ENCODE results near the gene PIP5K1C.

PIP5K1C gene

DNA sequence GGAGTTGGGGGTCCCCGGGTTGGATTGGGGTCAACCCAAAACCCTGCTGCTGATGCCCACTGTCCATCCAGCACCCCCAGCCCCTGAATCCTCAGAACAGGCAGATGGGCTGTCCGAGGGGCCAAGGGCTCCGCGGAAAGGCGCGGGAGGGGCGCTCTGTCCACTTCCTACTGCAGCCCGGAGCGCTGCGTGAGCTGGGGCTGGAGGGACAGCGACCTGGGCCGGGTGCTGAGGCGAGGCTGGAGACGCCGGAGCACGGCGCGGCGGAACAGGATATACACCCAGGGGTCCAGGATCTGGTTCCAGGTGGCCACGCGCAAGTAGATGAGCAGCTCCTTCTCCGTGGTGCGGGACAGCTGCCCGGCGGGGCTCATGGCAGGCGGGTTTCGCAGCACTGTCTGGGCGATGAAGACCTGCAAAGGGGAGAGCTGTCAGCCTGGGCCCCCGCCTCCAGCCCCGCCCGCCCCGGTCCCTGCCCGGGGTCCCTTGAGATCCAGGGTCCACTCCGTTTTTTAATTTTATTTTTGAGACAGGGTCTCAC lies 104.7 kb downstream of the PIP5K1C start:
- Histone ChIP-seq H3K4me3 (ENCODE audit: low read depth, low read length) (no peak overlapping the region), H3K27me3 (ENCODE audit: control insufficient read depth, insufficient read depth, low read length) (peaks cover 19% of the 10 kb centered on the region), H3K4me1 (ENCODE audit: control insufficient read depth, insufficient read depth, low read length) (no peaks in the 10 kb centered on the region), H3K9ac (ENCODE audit: low read length) (no peak overlapping the region), H3K27ac (ENCODE audit: low read depth, low read length) (no peak overlapping the region), H3K9me3 (ENCODE audit: control insufficient read depth, insufficient read depth, low read depth, low read length) (peaks cover 3% of the 10 kb centered on the region; the same call in 1 of the 2 replicates), H3K36me3 (ENCODE audit: control insufficient read depth, insufficient read depth, low read length) (no peaks in the 10 kb centered on the region)

DNA sequence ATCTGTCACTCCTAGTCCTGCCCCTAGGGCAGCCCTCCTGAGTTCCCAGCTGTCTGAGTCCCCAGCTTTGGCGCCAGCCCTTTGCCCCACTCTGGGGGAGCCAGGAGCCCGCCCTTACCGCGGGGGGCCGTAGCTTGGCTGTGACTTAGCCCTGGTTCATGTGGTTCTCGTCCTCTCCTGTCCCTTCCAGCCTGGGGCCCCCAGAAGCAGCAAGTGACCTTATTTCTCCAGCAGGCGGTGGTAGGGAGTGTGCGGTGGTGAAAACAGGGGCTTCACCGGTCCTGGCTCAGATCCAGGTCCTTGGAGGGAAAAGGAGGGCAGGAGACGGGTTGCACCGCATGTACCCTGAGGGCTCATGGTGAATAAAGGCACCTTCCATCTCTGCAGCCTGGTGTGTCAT lies 107.1 kb downstream of the PIP5K1C start:
- H3K27me3 ChIP-seq (ENCODE audit: control insufficient read depth, insufficient read depth, low read length): peaks cover 24% of the 10 kb centered on the region

GRCh38 chr19:3591876-3592613 lies 108.2 kb downstream of the PIP5K1C start:
- Histone ChIP-seq H3K9me3 (ENCODE audit: control insufficient read depth, insufficient read depth, low read depth, low read length) (peaks cover 3% of the 10 kb centered on the region; the same call in 1 of the 2 replicates), H3K4me3 (ENCODE audit: low read depth, low read length) (no peak overlapping the region), H3K4me1 (ENCODE audit: control insufficient read depth, insufficient read depth, low read length) (no peaks in the 10 kb centered on the region), H3K9ac (ENCODE audit: low read length) (no peak overlapping the region), H3K36me3 (ENCODE audit: control insufficient read depth, insufficient read depth, low read length) (no peaks in the 10 kb centered on the region), H3K27me3 (ENCODE audit: control insufficient read depth, insufficient read depth, low read length) (peaks cover 28% of the 10 kb centered on the region), H3K27ac (ENCODE audit: low read depth, low read length) (no peak overlapping the region)

More for the DNA sequence above, 107.1 kb downstream of the PIP5K1C start:
- H3K9ac ChIP-seq (ENCODE audit: low read length): no peak overlapping the region
- no peak overlapping the region for H3K4me3 ChIP-seq (ENCODE audit: low read depth, low read length)
- peaks cover 3% of the 10 kb centered on the region; the same call in 1 of the 2 replicates for H3K9me3 ChIP-seq (ENCODE audit: control insufficient read depth, insufficient read depth, low read depth, low read length)
- no peak overlapping the region for H3K27ac ChIP-seq (ENCODE audit: low read depth, low read length)
- no peaks in the 10 kb centered on the region for H3K4me1 ChIP-seq (ENCODE audit: control insufficient read depth, insufficient read depth, low read length)
- no peaks in the 10 kb centered on the region for H3K36me3 ChIP-seq (ENCODE audit: control insufficient read depth, insufficient read depth, low read length)

DNA sequence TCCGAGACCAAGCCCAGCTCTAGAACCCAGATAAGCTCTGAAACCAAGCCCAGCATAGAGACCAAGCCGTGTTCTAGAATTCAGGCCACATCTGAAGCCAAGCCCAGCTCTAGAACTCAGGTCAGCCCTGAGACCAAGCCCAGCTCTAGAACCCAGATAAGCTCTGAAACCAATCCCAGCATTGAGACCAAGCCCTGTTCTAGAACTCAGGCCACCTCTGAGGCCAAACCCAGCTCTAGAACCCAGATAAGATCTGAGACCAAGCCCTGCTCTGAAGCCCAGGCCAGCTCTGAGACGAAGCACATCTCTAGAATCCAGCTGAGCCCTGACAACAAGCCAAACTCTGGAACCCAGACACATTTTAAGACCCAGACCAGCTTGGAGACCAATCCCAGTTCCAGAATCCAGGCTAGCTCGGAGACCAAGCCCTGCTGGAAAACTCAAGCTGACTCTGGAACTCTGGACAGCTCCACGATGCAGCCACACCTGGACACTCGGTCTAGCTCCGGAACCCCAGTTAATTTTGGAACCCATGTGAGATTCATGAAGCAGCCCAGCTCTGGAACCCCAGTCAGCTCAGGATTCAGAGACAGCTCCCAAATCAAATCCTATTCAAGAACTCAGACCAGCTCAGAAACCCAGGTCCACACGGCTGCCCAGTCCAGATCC lies 109.1 kb downstream of the PIP5K1C start:
- H3K4me3 ChIP-seq (ENCODE audit: low read depth, low read length): no peak overlapping the region
- H3K36me3 ChIP-seq (ENCODE audit: control insufficient read depth, insufficient read depth, low read length): no peaks in the 10 kb centered on the region
- H3K4me1 ChIP-seq (ENCODE audit: control insufficient read depth, insufficient read depth, low read length): no peaks in the 10 kb centered on the region
- H3K9me3 ChIP-seq (ENCODE audit: control insufficient read depth, insufficient read depth, low read depth, low read length): peaks cover 3% of the 10 kb centered on the region; the same call in 1 of the 2 replicates
- H3K9ac ChIP-seq (ENCODE audit: low read length): no peak overlapping the region
- no peak overlapping the region for H3K27ac ChIP-seq (ENCODE audit: low read depth, low read length)
- H3K27me3 ChIP-seq (ENCODE audit: control insufficient read depth, insufficient read depth, low read length): peaks cover 38% of the 10 kb centered on the region

DNA sequence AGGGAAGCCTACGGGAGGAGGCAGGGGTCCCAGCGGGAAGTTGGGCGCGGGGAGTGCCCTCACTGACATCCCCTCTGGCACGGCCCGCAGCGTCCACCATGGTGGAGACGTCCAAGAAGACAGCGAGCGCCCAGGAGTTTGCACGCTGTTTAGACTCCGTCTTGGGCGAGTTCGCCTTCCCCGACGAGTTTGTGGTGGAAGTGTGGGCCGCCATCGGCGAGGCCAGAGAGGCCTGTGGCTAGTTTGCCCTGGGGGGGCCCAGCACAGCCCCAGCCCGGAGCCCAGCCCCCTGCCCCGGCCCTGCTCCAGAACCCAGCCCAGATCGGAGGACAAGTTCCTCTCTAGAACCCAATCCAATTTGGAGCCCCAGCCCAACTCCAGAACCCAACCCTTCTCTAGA lies 110.3 kb downstream of the PIP5K1C start:
- H3K27me3 ChIP-seq (ENCODE audit: control insufficient read depth, insufficient read depth, low read length): peaks cover 49% of the 10 kb centered on the region
- no peaks in the 10 kb centered on the region for H3K4me1 ChIP-seq (ENCODE audit: control insufficient read depth, insufficient read depth, low read length)
- no peak overlapping the region for H3K27ac ChIP-seq (ENCODE audit: low read depth, low read length)
- H3K9ac ChIP-seq (ENCODE audit: low read length): no peak overlapping the region
- H3K36me3 ChIP-seq (ENCODE audit: control insufficient read depth, insufficient read depth, low read length): no peaks in the 10 kb centered on the region
- H3K9me3 ChIP-seq (ENCODE audit: control insufficient read depth, insufficient read depth, low read depth, low read length): peaks cover 3% of the 10 kb centered on the region; the same call in 1 of the 2 replicates
- no peak overlapping the region for H3K4me3 ChIP-seq (ENCODE audit: low read depth, low read length)

DNA sequence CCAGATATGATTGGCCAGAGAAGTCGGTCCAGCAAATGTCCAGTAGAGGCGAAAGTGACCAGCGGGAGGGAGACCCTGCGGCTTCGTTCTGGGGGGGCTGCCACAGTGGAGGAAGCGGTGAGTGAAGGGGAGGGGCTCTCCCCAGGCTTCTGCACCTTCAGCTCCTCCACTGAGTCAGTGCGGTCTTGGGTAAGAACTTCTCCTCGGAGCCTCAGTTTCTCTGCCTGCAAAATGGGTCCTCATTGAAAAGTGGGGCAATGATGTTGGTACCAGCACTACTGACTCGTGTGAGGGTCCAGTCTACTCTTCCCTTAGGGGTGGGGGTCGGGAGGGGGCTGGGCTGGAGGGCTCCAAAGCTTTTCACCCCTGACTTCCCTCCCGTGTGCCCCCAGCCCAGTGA lies 110.8 kb downstream of the PIP5K1C start:
- H3K27me3 ChIP-seq (ENCODE audit: control insufficient read depth, insufficient read depth, low read length): peaks cover 55% of the 10 kb centered on the region
- H3K9ac ChIP-seq (ENCODE audit: low read length): no peak overlapping the region
- peaks cover 3% of the 10 kb centered on the region; the same call in 1 of the 2 replicates for H3K9me3 ChIP-seq (ENCODE audit: control insufficient read depth, insufficient read depth, low read depth, low read length)
- no peaks in the 10 kb centered on the region for H3K36me3 ChIP-seq (ENCODE audit: control insufficient read depth, insufficient read depth, low read length)
- no peak overlapping the region for H3K27ac ChIP-seq (ENCODE audit: low read depth, low read length)
- H3K4me3 ChIP-seq (ENCODE audit: low read depth, low read length): no peak overlapping the region
- H3K4me1 ChIP-seq (ENCODE audit: control insufficient read depth, insufficient read depth, low read length): no peaks in the 10 kb centered on the region

DNA sequence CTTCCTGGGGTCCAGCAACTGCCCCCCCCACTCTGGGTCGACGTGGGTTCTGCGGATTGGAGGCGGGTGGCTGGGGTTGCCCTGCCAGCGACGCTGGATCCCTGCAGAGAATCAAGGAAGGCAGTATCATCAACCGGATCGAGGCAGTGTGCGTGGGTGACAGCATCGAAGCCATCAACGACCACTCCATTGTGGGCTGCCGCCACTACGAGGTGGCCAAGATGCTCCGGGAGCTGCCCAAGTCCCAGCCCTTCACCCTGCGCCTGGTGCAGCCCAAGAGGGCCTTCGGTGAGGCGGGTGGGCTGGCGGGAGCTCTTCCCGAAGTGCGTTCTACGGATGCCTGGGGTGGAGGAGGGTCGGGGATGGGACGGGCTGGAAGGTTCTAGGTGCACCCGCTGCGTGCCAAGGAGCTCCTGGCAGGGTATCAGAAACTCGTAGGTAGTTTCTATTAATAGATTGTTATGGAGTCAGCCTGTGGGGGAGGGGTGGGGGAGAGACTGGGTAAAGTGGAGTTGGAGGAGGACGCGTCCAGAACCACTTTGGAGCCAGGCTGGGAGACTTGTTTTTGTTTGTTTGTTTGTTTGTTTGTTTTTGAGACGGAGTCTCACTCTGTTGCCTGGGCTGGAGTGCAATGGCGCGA lies 113.4 kb downstream of the PIP5K1C start:
- peaks cover 3% of the 10 kb centered on the region; the same call in 1 of the 2 replicates for H3K9me3 ChIP-seq (ENCODE audit: control insufficient read depth, insufficient read depth, low read depth, low read length)
- no peaks in the 10 kb centered on the region for H3K36me3 ChIP-seq (ENCODE audit: control insufficient read depth, insufficient read depth, low read length)
- no peak overlapping the region for H3K27ac ChIP-seq (ENCODE audit: low read depth, low read length)
- no peak overlapping the region for H3K4me3 ChIP-seq (ENCODE audit: low read depth, low read length)
- H3K9ac ChIP-seq (ENCODE audit: low read length): no peak overlapping the region
- peaks cover 51% of the 10 kb centered on the region for H3K27me3 ChIP-seq (ENCODE audit: control insufficient read depth, insufficient read depth, low read length)
- H3K4me1 ChIP-seq (ENCODE audit: control insufficient read depth, insufficient read depth, low read length): no peaks in the 10 kb centered on the region

DNA sequence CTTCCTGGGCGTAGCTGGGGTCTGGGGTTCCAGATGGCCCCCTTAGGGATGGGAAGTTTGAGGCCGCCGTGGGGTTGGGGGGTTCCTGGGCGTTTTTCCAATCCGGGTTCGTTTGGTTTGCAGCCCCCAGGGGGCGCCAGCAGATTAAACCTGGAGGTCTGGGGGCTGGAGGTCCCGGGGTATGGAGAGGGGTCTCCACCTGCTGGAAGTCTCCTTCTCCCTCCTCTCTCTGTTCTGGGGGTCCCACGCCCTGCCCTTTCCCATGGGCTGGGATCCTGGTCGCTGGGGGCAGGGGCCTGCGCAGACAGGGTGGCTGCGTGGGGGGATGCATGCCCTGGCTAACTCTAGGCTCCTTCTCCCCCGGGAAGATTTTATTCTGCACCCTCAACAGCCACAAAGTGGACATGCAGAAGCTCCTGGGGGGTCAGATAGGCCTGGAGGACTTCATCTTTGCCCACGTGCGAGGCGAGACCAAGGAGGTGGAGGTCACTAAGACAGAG lies 114.1 kb downstream of the PIP5K1C start:
- Histone ChIP-seq H3K36me3 (ENCODE audit: control insufficient read depth, insufficient read depth, low read length) (no peaks in the 10 kb centered on the region), H3K4me1 (ENCODE audit: control insufficient read depth, insufficient read depth, low read length) (no peaks in the 10 kb centered on the region), H3K4me3 (ENCODE audit: low read depth, low read length) (peak overlapping the region; percentile 59), H3K9me3 (ENCODE audit: control insufficient read depth, insufficient read depth, low read depth, low read length) (no peaks in the 10 kb centered on the region), H3K27me3 (ENCODE audit: control insufficient read depth, insufficient read depth, low read length) (peaks cover 46% of the 10 kb centered on the region), H3K9ac (ENCODE audit: low read length) (no peak overlapping the region), H3K27ac (ENCODE audit: low read depth, low read length) (no peak overlapping the region)

DNA sequence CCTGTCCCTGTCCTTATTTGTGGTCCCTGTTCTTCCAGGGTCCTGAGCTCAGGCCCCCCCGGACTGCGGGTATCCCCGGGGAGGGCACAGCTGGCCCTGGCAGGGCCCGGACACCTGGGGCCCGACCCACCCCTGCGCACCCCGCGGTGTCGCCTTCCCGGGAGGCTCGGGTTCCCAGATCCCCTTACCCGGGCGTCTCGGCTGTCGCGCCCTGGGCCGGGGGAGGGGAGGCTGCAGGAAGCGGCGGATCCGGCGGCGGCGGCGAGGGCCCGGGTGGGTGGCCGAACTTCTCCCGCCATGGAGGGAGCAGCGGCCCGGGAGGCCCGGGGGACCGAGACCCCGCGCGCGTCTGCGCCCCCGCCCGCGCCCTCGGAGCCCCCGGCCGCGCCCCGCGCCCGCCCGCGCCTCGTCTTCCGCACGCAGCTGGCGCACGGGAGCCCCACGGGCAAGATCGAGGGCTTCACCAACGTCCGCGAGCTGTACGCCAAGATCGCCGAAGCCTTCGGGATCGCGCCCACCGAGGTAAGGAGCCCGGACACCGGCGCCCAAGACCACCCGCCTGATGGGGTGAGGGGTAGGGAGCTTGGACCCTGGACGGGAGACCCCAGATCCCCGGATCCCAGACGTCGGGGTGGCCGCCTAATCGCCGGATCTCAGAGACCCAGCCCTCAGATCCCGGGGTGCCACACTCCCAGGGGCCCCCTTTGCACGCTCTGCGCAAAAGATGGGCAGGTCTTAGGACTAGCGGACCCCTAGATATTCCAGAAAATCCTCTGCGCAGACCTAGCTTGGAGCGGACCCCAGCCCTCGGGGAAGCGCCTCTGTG lies 114.8 kb downstream of the PIP5K1C start, which contains the start of gene GIPC3:
Gene GIPC3 (plus strand): TSS at position 178 of the 826 bp plus-strand sequence. CDS start 120 bp downstream, at position 298.
- H3K4me1 ChIP-seq (ENCODE audit: control insufficient read depth, insufficient read depth, low read length): no peaks in the 10 kb centered on the region
- no peaks in the 10 kb centered on the region for H3K36me3 ChIP-seq (ENCODE audit: control insufficient read depth, insufficient read depth, low read length)
- no peaks in the 10 kb centered on the region for H3K9me3 ChIP-seq (ENCODE audit: control insufficient read depth, insufficient read depth, low read depth, low read length)
- H3K27me3 ChIP-seq (ENCODE audit: control insufficient read depth, insufficient read depth, low read length): peaks cover 46% of the 10 kb centered on the region
- H3K4me3 ChIP-seq (ENCODE audit: low read depth, low read length): peak within 1 kb of the TSS; percentile 59
- H3K9ac ChIP-seq (ENCODE audit: low read length): no peak within 1 kb of the TSS
- no peak within 1 kb of the TSS for H3K27ac ChIP-seq (ENCODE audit: low read depth, low read length)
